Activated naive CD4-positive, alpha-beta T cell treated with anti-CD3 and anti-CD28 coated beads for 36 hours (primary cell): ENCODE measurements around the gene OTUD6A. TPM values are rescaled to one million over a fixed set of nuclear protein-coding genes. Genes with fewer than 3 reads are reported as not detected.

Source experiments
- CTCF ChIA-PET: fragments of 350-600 bp; sonication (Branson Sonifier 250); formaldehyde crosslinking; loops from one replicate; lab custom pipeline; 2021; ENCODE audit warnings: antibody characterized with exemption; lab: Charles Lee
- DNase-seq: peaks from one replicate; pipeline ENCODE4 v3.0.0-alpha.2; 2020
- H3K27ac Mint-ChIP-seq: one replicate; pipeline ENCODE4 v1.8.0; 2021; ENCODE audit warnings: mild to moderate bottlenecking, mixed read lengths
- H3K27me3 Mint-ChIP-seq: one replicate; pipeline ENCODE4 v1.8.0; 2021; ENCODE audit warnings: low read depth, mixed read lengths
- H3K36me3 Mint-ChIP-seq: one replicate; pipeline ENCODE4 v1.8.0; 2021; ENCODE audit warnings: low read depth, mixed read lengths
- H3K4me1 Mint-ChIP-seq: one replicate; pipeline ENCODE4 v1.8.0; 2021; ENCODE audit warnings: low read depth, mixed read lengths
- H3K4me3 Mint-ChIP-seq: one replicate; pipeline ENCODE4 v1.8.0; 2021; ENCODE audit warnings: mild to moderate bottlenecking, moderate library complexity, mixed read lengths
- H3K9me3 Mint-ChIP-seq: one replicate; pipeline ENCODE4 v1.8.0; 2021; ENCODE audit warnings: mixed read lengths
- intact Hi-C: fragments of 100-400 bp; cut with micrococcal nuclease; formaldehyde crosslinking; loops from one replicate; pipeline ENCODE4 v1.15.1; 2023
- total RNA-seq, 2 experiments: library from RNA; stranded (reverse); gene quantifications; one replicate each; pipeline ENCODE4 v1.2.3, GENCODE V29; 2021

Gene OTUD6A
- total RNA-seq, 2 experiments from 2014 or later = not detected

GRCh38 chrX:70033348-70034051 lies 28.8 kb upstream of the OTUD6A start:
- intact Hi-C loops = loop anchor here (1.0 to 2.0 kb wide), 3 partner anchors 63 to 401 kb away; no protein-coding TSS in a partner anchor
- no peaks in the 10 kb centered on the region for H3K27me3 Mint-ChIP-seq
- no peaks in the 10 kb centered on the region for H3K36me3 Mint-ChIP-seq
- CTCF ChIA-PET = interaction anchor here (0.7 to 1.5 kb wide), 14 partner anchors 8 to 538 kb away, joined by 3 to 13 read pairs (median 4); partner anchors contain the start of gene IGBP1
- peak; percentile 55 for DNase-seq
- no peak overlapping the region for H3K27ac Mint-ChIP-seq
- H3K4me3 Mint-ChIP-seq = no peak overlapping the region
- H3K9me3 Mint-ChIP-seq = no peaks in the 10 kb centered on the region
- H3K4me1 Mint-ChIP-seq = peaks cover 10% of the 10 kb centered on the region

GRCh38 chrX:70034646-70035045 lies 27.6 kb upstream of the OTUD6A start:
- no peaks in the 10 kb centered on the region for H3K36me3 Mint-ChIP-seq
- intact Hi-C loops = no loop called here
- no peak overlapping the region for H3K4me3 Mint-ChIP-seq
- H3K9me3 Mint-ChIP-seq = no peaks in the 10 kb centered on the region
- DNase-seq = no peak
- no peak overlapping the region for H3K27ac Mint-ChIP-seq
- CTCF ChIA-PET = interaction anchor here (0.9 to 1.5 kb wide), 3 partner anchors 13 to 94 kb away, joined by 3 to 11 read pairs (median 3); no protein-coding TSS in a partner anchor
- H3K4me1 Mint-ChIP-seq = peaks cover 10% of the 10 kb centered on the region
- H3K27me3 Mint-ChIP-seq = no peaks in the 10 kb centered on the region

GRCh38 chrX:70038515-70038914 lies 23.7 kb upstream of the OTUD6A start:
- H3K36me3 Mint-ChIP-seq = no peaks in the 10 kb centered on the region
- CTCF ChIA-PET = interaction anchor here (0.7 kb wide), 1 partner anchor 36 kb away, joined by 4 read pairs; no protein-coding TSS in a partner anchor
- intact Hi-C loops = no loop called here

GRCh38 chrX:70038951-70039350 lies 23.3 kb upstream of the OTUD6A start:
- intact Hi-C loops = no loop called here
- Mint-ChIP-seq H3K27me3 (no peaks in the 10 kb centered on the region), H3K9me3 (no peaks in the 10 kb centered on the region), H3K36me3 (no peaks in the 10 kb centered on the region), H3K27ac (no peak overlapping the region), H3K4me3 (no peak overlapping the region), H3K4me1 (no peaks in the 10 kb centered on the region)
- DNase-seq = no peak
- CTCF ChIA-PET = interaction anchor here (0.7 kb wide), 1 partner anchor 35 kb away, joined by 4 read pairs; no protein-coding TSS in a partner anchor

More at GRCh38 chrX:70038515-70038914, 23.7 kb upstream of the OTUD6A start:
- Mint-ChIP-seq H3K4me3 (no peak overlapping the region), H3K9me3 (no peaks in the 10 kb centered on the region), H3K4me1 (no peaks in the 10 kb centered on the region), H3K27ac (no peak overlapping the region), H3K27me3 (no peaks in the 10 kb centered on the region)
- DNase-seq = no peak

- Mint-ChIP-seq H3K4me1 (no peaks in the 10 kb centered on the region), H3K27me3 (no peaks in the 10 kb centered on the region), H3K27ac (no peak overlapping the region), H3K36me3 (no peaks in the 10 kb centered on the region), H3K9me3 (no peaks in the 10 kb centered on the region), H3K4me3 (no peak overlapping the region)
- CTCF ChIA-PET = interaction anchor here (1.2 kb wide), 1 partner anchor 10 kb away, joined by 3 read pairs; no protein-coding TSS in a partner anchor
- intact Hi-C loops = no loop called here
- DNase-seq = no peak
Observed at GRCh38 chrX:70039758-70040157, 22.5 kb upstream of the OTUD6A start.

- intact Hi-C loops = no loop called here
- H3K9me3 Mint-ChIP-seq = no peaks in the 10 kb centered on the region
- H3K27ac Mint-ChIP-seq = no peak overlapping the region
- no peaks in the 10 kb centered on the region for H3K4me1 Mint-ChIP-seq
- CTCF ChIA-PET = interaction anchor here (0.9 to 1.0 kb wide), 2 partner anchors 9 to 56 kb away, joined by 4 read pairs; no protein-coding TSS in a partner anchor
- H3K27me3 Mint-ChIP-seq = no peaks in the 10 kb centered on the region
- H3K36me3 Mint-ChIP-seq = no peaks in the 10 kb centered on the region
- H3K4me3 Mint-ChIP-seq = no peak overlapping the region
- DNase-seq = no peak
Observed at GRCh38 chrX:70041993-70042392, 20.3 kb upstream of the OTUD6A start.

- DNase-seq = no peak
- Mint-ChIP-seq H3K27ac (no peak overlapping the region), H3K4me1 (no peaks in the 10 kb centered on the region), H3K36me3 (no peaks in the 10 kb centered on the region), H3K4me3 (no peak overlapping the region), H3K27me3 (no peaks in the 10 kb centered on the region), H3K9me3 (no peaks in the 10 kb centered on the region)
- CTCF ChIA-PET = interaction anchor here (0.9 kb wide), 1 partner anchor 55 kb away, joined by 4 read pairs; no protein-coding TSS in a partner anchor
- intact Hi-C loops = no loop called here
Observed at GRCh38 chrX:70042399-70043371, 19.6 kb upstream of the OTUD6A start.

- CTCF ChIA-PET = no interaction called here
Observed at GRCh38 chrX:70043685-70044084, 18.6 kb upstream of the OTUD6A start.

GRCh38 chrX:70044541-70045245 lies 17.6 kb upstream of the OTUD6A start:
- intact Hi-C loops = no loop called here
- no peak for DNase-seq
- CTCF ChIA-PET = no interaction called here
- no peaks in the 10 kb centered on the region for H3K9me3 Mint-ChIP-seq
- H3K4me1 Mint-ChIP-seq = no peaks in the 10 kb centered on the region
- H3K27ac Mint-ChIP-seq = no peak overlapping the region
- no peak overlapping the region for H3K4me3 Mint-ChIP-seq
- no peaks in the 10 kb centered on the region for H3K27me3 Mint-ChIP-seq
- H3K36me3 Mint-ChIP-seq = no peaks in the 10 kb centered on the region

More at GRCh38 chrX:70043685-70044084, 18.6 kb upstream of the OTUD6A start:
- intact Hi-C loops = no loop called here
- H3K4me3 Mint-ChIP-seq = no peak overlapping the region
- H3K27me3 Mint-ChIP-seq = no peaks in the 10 kb centered on the region
- H3K27ac Mint-ChIP-seq = no peak overlapping the region
- H3K36me3 Mint-ChIP-seq = no peaks in the 10 kb centered on the region
- H3K9me3 Mint-ChIP-seq = no peaks in the 10 kb centered on the region
- no peak for DNase-seq
- no peaks in the 10 kb centered on the region for H3K4me1 Mint-ChIP-seq

GRCh38 chrX:70046978-70047377 lies 15.3 kb upstream of the OTUD6A start:
- intact Hi-C loops = no loop called here
- DNase-seq = no peak
- H3K4me3 Mint-ChIP-seq = no peak overlapping the region
- no peaks in the 10 kb centered on the region for H3K27me3 Mint-ChIP-seq
- no peaks in the 10 kb centered on the region for H3K36me3 Mint-ChIP-seq
- CTCF ChIA-PET = no interaction called here
- H3K9me3 Mint-ChIP-seq = no peaks in the 10 kb centered on the region
- H3K4me1 Mint-ChIP-seq = no peaks in the 10 kb centered on the region
- no peak overlapping the region for H3K27ac Mint-ChIP-seq

- H3K9me3 Mint-ChIP-seq = no peaks in the 10 kb centered on the region
- no peaks in the 10 kb centered on the region for H3K4me1 Mint-ChIP-seq
- no peak for DNase-seq
- H3K36me3 Mint-ChIP-seq = no peaks in the 10 kb centered on the region
- H3K4me3 Mint-ChIP-seq = no peak overlapping the region
- intact Hi-C loops = no loop called here
- no peaks in the 10 kb centered on the region for H3K27me3 Mint-ChIP-seq
- H3K27ac Mint-ChIP-seq = no peak overlapping the region
- CTCF ChIA-PET = no interaction called here
Observed at GRCh38 chrX:70049406-70049805, 12.9 kb upstream of the OTUD6A start.

- H3K27me3 Mint-ChIP-seq = no peaks in the 10 kb centered on the region
- no peak within 1 kb of the TSS for H3K4me3 Mint-ChIP-seq
- H3K4me1 Mint-ChIP-seq = no peaks in the 10 kb centered on the region
- CTCF ChIA-PET = no interaction called here
- no peaks in the 10 kb centered on the region for H3K36me3 Mint-ChIP-seq
- no peaks in the 10 kb centered on the region for H3K9me3 Mint-ChIP-seq
- intact Hi-C loops = no loop called here
- H3K27ac Mint-ChIP-seq = no peak within 1 kb of the TSS
- no peak for DNase-seq
Observed at GRCh38 chrX:70049925-70050324, 12.3 kb upstream of the OTUD6A start, which contains the start of gene AWAT2. Gene AWAT2, minus strand, starts transcription at chrX:70049938. Its CDS starts 6 bp downstream, at chrX:70049932.
